PC-3 (cell line): ENCODE data around the gene MID1. TPM values are rescaled to one million over a fixed set of nuclear protein-coding genes. Genes with fewer than 3 reads are reported as not detected.

Experiments used
- ATAC-seq: fragments of 200-7000 bp; cut with Tn5 transposase; 2 replicates; pipeline ENCODE4 v1.9.1; 2020; ENCODE audit warnings: mild to moderate bottlenecking, moderate library complexity
- BruUV-seq: library from RNA; stranded (reverse); fragments of 400-500 nt; replicated peaks from 2 replicates; lab custom pipeline; 2021; lab: Mats Ljungman, UMichigan
- CTCF ChIA-PET: fragments of 300-600 bp; sonication (Branson Sonifier 250); formaldehyde crosslinking; loops from one replicate; lab custom pipeline; 2022; ENCODE audit warnings: antibody characterized with exemption; lab: Charles Lee
- POLR2A ChIA-PET: fragments of 300-600 bp; sonication (Branson Sonifier 250); formaldehyde crosslinking; loops from one replicate; lab custom pipeline; 2022; ENCODE audit warnings: antibody characterized with exemption; ENCODE audit not compliant: unreplicated experiment; lab: Charles Lee
- DNase-seq: peaks from one replicate; pipeline ENCODE4 v3.0.0-alpha.2; 2015
- H2AFZ ChIP-seq: fragments of 300-600 bp; sonication (generic); 2 replicates; pipeline ENCODE4 v1.6.0; 2016; ENCODE audit warnings: antibody characterized with exemption, low read length
- H3F3A ChIP-seq: fragments of 300-600 bp; sonication (generic); one replicate; pipeline ENCODE4 v1.6.0; 2017; ENCODE audit warnings: antibody characterized with exemption, low read length, control low read depth, mild to moderate bottlenecking; ENCODE audit not compliant: unreplicated experiment
- H3K27ac ChIP-seq: fragments of 300-600 bp; sonication (generic); 2 replicates; pipeline ENCODE4 v1.5.1; 2016; ENCODE audit warnings: mild to moderate bottlenecking, low read length
- H3K27me3 ChIP-seq: fragments of 300-600 bp; sonication (generic); 2 replicates; pipeline ENCODE4 v1.6.1; 2016; ENCODE audit warnings: low read length, mixed read lengths
- H3K36me3 ChIP-seq: fragments of 300-600 bp; sonication (generic); 2 replicates; pipeline ENCODE4 v1.6.1; 2016; ENCODE audit warnings: low read depth, mixed run types, low read length, mixed read lengths
- H3K4me1 ChIP-seq: fragments of 300-600 bp; sonication (generic); 2 replicates; pipeline ENCODE4 v1.5.1; 2016; ENCODE audit warnings: low read length; ENCODE audit not compliant: insufficient read depth
- H3K4me2 ChIP-seq: fragments of 300-600 bp; sonication (generic); 2 replicates; pipeline ENCODE4 v1.6.0; 2016; ENCODE audit warnings: low read length
- H3K4me3 ChIP-seq: fragments of 300-600 bp; sonication (generic); 2 replicates; pipeline ENCODE4 v1.5.1; 2016; ENCODE audit warnings: mild to moderate bottlenecking, low read length, mixed read lengths
- H3K79me2 ChIP-seq: fragments of 300-600 bp; sonication (generic); 2 replicates; pipeline ENCODE4 v1.6.1; 2017; ENCODE audit warnings: low read length, mixed read lengths
- H3K9ac ChIP-seq: fragments of 300-600 bp; sonication (generic); 2 replicates; pipeline ENCODE4 v1.6.0; 2016; ENCODE audit warnings: mild to moderate bottlenecking, low read length
- H3K9me2 ChIP-seq: fragments of 300-600 bp; sonication (generic); replicated peaks from 2 replicates; pipeline ENCODE4 v1.6.1; 2016; ENCODE audit warnings: mixed run types, low read length, mixed read lengths
- H3K9me3 ChIP-seq: fragments of 300-600 bp; sonication (generic); 2 replicates; pipeline ENCODE4 v1.6.1; 2016; ENCODE audit warnings: low read length, mixed read lengths
- H4K20me1 ChIP-seq: fragments of 300-600 bp; sonication (generic); 2 replicates; pipeline ENCODE4 v1.6.1; 2016; ENCODE audit warnings: low read length, mixed read lengths
- CTCF ChIP-seq: fragments of 300-600 bp; sonication (generic); conservative IDR thresholded peaks from 2 replicates; pipeline ENCODE4 v1.5.1; 2017; ENCODE audit warnings: antibody characterized with exemption, low read depth, mild to moderate bottlenecking, low read length
- EZH2 ChIP-seq: fragments of 300-600 bp; sonication (generic); IDR thresholded peaks from one replicate; pipeline ENCODE4 v1.6.1; 2017; ENCODE audit warnings: antibody characterized with exemption, mild to moderate bottlenecking, low read length; ENCODE audit not compliant: unreplicated experiment
- EZH2phosphoT487 ChIP-seq: fragments of 300-600 bp; sonication (generic); IDR thresholded peaks from 2 replicates; pipeline ENCODE4 v1.6.1; 2018; ENCODE audit warnings: mild to moderate bottlenecking, antibody characterized with exemption, low read length, borderline replicate concordance
- intact Hi-C: fragments of 100-400 bp; cut with micrococcal nuclease; formaldehyde crosslinking; loops from 2 replicates; pipeline ENCODE4 v1.9.0; 2023
- total RNA-seq: library from RNA; depleted of rRNA; stranded (reverse); fragments of >200 nt; gene quantifications from 2 replicates; pipeline ENCODE4 v1.2.3, GENCODE V29; 2014

The MID1 gene
- total RNA-seq, 1 experiment from 2014 or later, result 21.9 TPM

GRCh38 chrX:10571260-10571659 is 49.1 kb downstream of the MID1 start:
- no TSS peak for BruUV-seq
- Histone ChIP-seq H3F3A (peaks cover 5% of the 10 kb centered on the region), H3K4me3 (no peak overlapping the region), H4K20me1 (no peaks in the 10 kb centered on the region), H3K9ac (no peak overlapping the region), H2AFZ (no peak overlapping the region), H3K27ac (no peak overlapping the region), H3K9me3 (no peaks in the 10 kb centered on the region), H3K4me1 (peaks cover 15% of the 10 kb centered on the region), H3K9me2 (no peaks in the 10 kb centered on the region), H3K4me2 (no peak overlapping the region), H3K79me2 (peaks cover 77% of the 10 kb centered on the region), H3K27me3 (no peaks in the 10 kb centered on the region), H3K36me3 (peaks cover 5% of the 10 kb centered on the region; the same call in 1 of the 2 replicates)
- CTCF ChIA-PET, result no interaction called here
- ATAC-seq (no peak), DNase-seq (no peak)
- no peak for TF ChIP-seq EZH2
- POLR2A ChIA-PET, result no interaction called here
- intact Hi-C loops, result no loop called here

- no peak overlapping the region for H3K4me3 ChIP-seq
- no peaks in the 10 kb centered on the region for H3K9me3 ChIP-seq
- no peak overlapping the region for H3K9ac ChIP-seq
- no peak for DNase-seq
- intact Hi-C loops, result no loop called here
- H3F3A ChIP-seq, result peaks cover 5% of the 10 kb centered on the region
- ChIA-PET POLR2A (no interaction called here), CTCF (no interaction called here)
- H3K4me2 ChIP-seq, result no peak overlapping the region
- peaks cover 71% of the 10 kb centered on the region for H3K79me2 ChIP-seq
- no TSS peak for BruUV-seq
- TF ChIP-seq EZH2phosphoT487 (no peak), EZH2 (no peak), CTCF (no peak)
- H3K27ac ChIP-seq, result no peak overlapping the region
- H2AFZ ChIP-seq, result no peak overlapping the region
- H3K9me2 ChIP-seq, result no peaks in the 10 kb centered on the region
- H3K27me3 ChIP-seq, result no peaks in the 10 kb centered on the region
- no peak for ATAC-seq
- H3K36me3 ChIP-seq, result peaks cover 5% of the 10 kb centered on the region; the same call in 1 of the 2 replicates
- H3K4me1 ChIP-seq, result peaks cover 15% of the 10 kb centered on the region
- H4K20me1 ChIP-seq, result no peaks in the 10 kb centered on the region
These were observed 49.8 kb downstream of the MID1 start for GRCh38 chrX:10570601-10571000.

GRCh38 chrX:10569946-10570345 is 50.4 kb downstream of the MID1 start:
- ATAC-seq, result no peak
- H3K9me3 ChIP-seq, result no peaks in the 10 kb centered on the region
- no peak overlapping the region for H3K4me2 ChIP-seq
- TF ChIP-seq CTCF, result no peak
- TF ChIP-seq EZH2, result no peak
- no peak for TF ChIP-seq EZH2phosphoT487
- ChIA-PET CTCF (no interaction called here), POLR2A (no interaction called here)
- peaks cover 71% of the 10 kb centered on the region for H3K79me2 ChIP-seq
- no TSS peak for BruUV-seq
- H3K9me2 ChIP-seq, result no peaks in the 10 kb centered on the region
- peaks cover 8% of the 10 kb centered on the region; the same call in 1 of the 2 replicates for H3K36me3 ChIP-seq
- H3K9ac ChIP-seq, result no peak overlapping the region
- H3K4me1 ChIP-seq, result peaks cover 9% of the 10 kb centered on the region
- no peaks in the 10 kb centered on the region for H3K27me3 ChIP-seq
- no peak overlapping the region for H3K4me3 ChIP-seq
- intact Hi-C loops, result no loop called here
- no peak overlapping the region for H3K27ac ChIP-seq
- no peak overlapping the region for H2AFZ ChIP-seq
- H4K20me1 ChIP-seq, result no peaks in the 10 kb centered on the region
- H3F3A ChIP-seq, result peaks cover 2% of the 10 kb centered on the region
- no peak for DNase-seq
